Heart left ventricle (tissue), 16 donors: Measurements from ENCODE around the gene WNT3A. TPM values are rescaled to one million over a fixed set of nuclear protein-coding genes. Genes with fewer than 3 reads are reported as not detected.
A peak's percentile ranks its signal among the peaks of the same experiment; 100 is the strongest.

ENCODE experiments used
- ATAC-seq, 4 donors: fragments of 200-7000 bp; cut with Tn5 transposase; one replicate each; pipeline ENCODE4 v1.9.1; 2020 to 2022; ENCODE audit warnings: moderate library complexity in 4 of 4, mild to moderate bottlenecking in 3 of 4, moderate number of reproducible peaks in 1 of 4
- DNase-seq, 5 donors: peaks; one replicate each; pipeline ENCODE4 v3.0.0-alpha.2; 2020
- H3K27ac ChIP-seq, 12 donors: fragments of 200-600 bp; sonication (generic) in 4 of 12; one replicate each; pipeline versions ENCODE4 v1.5.0 to v1.8.0; 2016 to 2022; ENCODE audit warnings: mild to moderate bottlenecking in 2 of 12
- H3K27me3 ChIP-seq, 9 donors: fragments of 200-600 bp; sonication (generic) in 2 of 9; one replicate each; pipeline versions ENCODE4 v1.5.1 to v1.8.0; 2016 to 2022; ENCODE audit warnings: mild to moderate bottlenecking in 3 of 9
- H3K36me3 ChIP-seq, 9 donors: fragments of 200-600 bp; sonication (generic) in 2 of 9; one replicate each; pipeline versions ENCODE4 v1.5.0 to v1.8.0; 2018 to 2022; ENCODE audit warnings: mild to moderate bottlenecking in 2 of 9
- H3K4me1 ChIP-seq, 12 donors: fragments of 200-600 bp; sonication (generic) in 4 of 12; one replicate each; pipeline versions ENCODE4 v1.5.0 to v1.8.0; 2016 to 2022; ENCODE audit warnings: mild to moderate bottlenecking in 3 of 12
- H3K4me3 ChIP-seq, 12 donors: fragments of 200-600 bp; sonication (generic) in 4 of 12; one replicate each; pipeline versions ENCODE4 v1.5.0 to v1.8.0; 2017 to 2022; ENCODE audit warnings: mild to moderate bottlenecking in 9 of 12, moderate library complexity in 4 of 12
- H3K9me3 ChIP-seq, 12 donors: fragments of 200-600 bp; sonication (generic) in 4 of 12; one replicate each; pipeline versions ENCODE4 v1.5.0 to v1.8.0; 2016 to 2022; ENCODE audit warnings: mild to moderate bottlenecking in 1 of 12
- CTCF ChIP-seq, 12 donors: fragments of 200-600 bp; sonication (generic) in 4 of 12; IDR thresholded peaks; one replicate each; pipeline versions ENCODE4 v1.5.0 to v1.8.0; 2018 to 2022; ENCODE audit warnings: antibody characterized with exemption in 12 of 12, mild to moderate bottlenecking in 5 of 12
- POLR2A ChIP-seq, 2 donors: fragments of 450-650 bp; IDR thresholded peaks; one replicate each; pipeline ENCODE4 v1.6.1; 2017; ENCODE audit warnings: antibody characterized with exemption in 2 of 2, mild to moderate bottlenecking in 2 of 2, moderate library complexity in 2 of 2
- WGBS, 4 donors: extraction: QIAGEN DNeasy Blood & Tissue Kit in 2 of 4; methylation state at CpG; one replicate each; pipeline versions ENCODE4 v1.1.5 to v1.1.7; 2013 to 2018; 5-methylcytosine and 5-hydroxymethylcytosine counted together
- intact Hi-C, 10 donors: fragments of 100-400 bp; cut with DNase I; formaldehyde crosslinking; loops; one replicate each; pipeline versions ENCODE4 v1.11.1 to v1.14.2; 2022
- microRNA-seq, 4 donors: library from miRNA; unstranded; fragments of <30 nt; microRNA quantifications; one replicate each; pipeline versions ENCODE4 to v1.2.0, GENCODE V29; 2017 to 2020
- polyA plus RNA-seq, 2 donors: library from polyadenylated mRNA; stranded (reverse); fragments of 200-250 nt; gene quantifications; one replicate each; pipeline ENCODE4 v1.2.3, GENCODE V29; 2013
- total RNA-seq, 9 donors: library from RNA; depleted of rRNA in 2 of 9; stranded (reverse); fragments of >200 nt in 2 of 9; fragmentation: NEBNext Ultra II Directional in 3 of 9; extraction: Animal tissue kit (Norgen Biotek cat#: 25700) in 3 of 9; gene quantifications; one replicate each; pipeline versions ENCODE4 v1.1.0 to v1.2.4, GENCODE V29; 2016 to 2023
- donor health status: ischemic (EF 13 %, LVEDD 7.1; RV severe dilation, severe dysfunction).
- donor health status: healthy with polysubstance abuse.
- donor health status: DM: no; HTN: yes; CAD: no.
- donor health status: DM: no; HTN: no; CAD: no.
- donor health status: ischemic (EF 25% LVEDD 6.9; RV normal size, moderate dysfunction).
- donor health status: ischemic (EF 25% LVEDD 5.7; RV mildly dilated, moderate dysfunction).
- donor health status: healthy.
- donor health status: DM: yes; HTN: yes; CAD: no.
- donor health status: ischemic (EF 35%, LVEDD 5.7; RV mildly dilated, moderate dysfunction).
- donor health status: nonischemic (EF 11% LVEDD 7.7; RV severe dilation, severe dysfunction).
- donor health status: DM: yes; HTN: yes; CAD: no.
- donor health status: PGD.
- donor health status: ischemic (EF 29% LVEDD 5.4; RV normal size, mild dysfunction).
- donor health status: nonischemic (EF 23%, LVEDD 6.1; RV moderate dilation, normal function).

WNT3A gene
- total and polyA plus RNA-seq, 11 donors = not detected

GRCh38 chr1:228109073-228109961 lies 102.5 kb downstream of the WNT3A start, which contains the start of gene MRPL55:
TSS of gene MRPL55 (minus strand) at chr1:228109299. CDS start at chr1:228108260, 1,039 bp downstream.
- 1% methylated on average over 52 to 66 of the region's 66 CpGs for WGBS, 4 donors
- Histone ChIP-seq H3K4me3 (peak within 1 kb of the TSS; percentile 65 to 99 (median 92)), H3K27me3 (no peaks in the 10 kb centered on the region), H3K36me3 (peaks cover 0 to 26% (median 21%) of the 10 kb centered on the region in 9 donors), H3K4me1 (peaks cover 5 to 31% (median 20%) of the 10 kb centered on the region in 12 donors), H3K27ac (peak within 1 kb of the TSS; percentile 53 to 95 (median 88)), H3K9me3 (no peaks in the 10 kb centered on the region)
- intact Hi-C loops = loop anchor here in 5 of 10 donors (1.0 to 5.0 kb wide), 4 partner anchors 27 to 58 kb away; partner anchors contain the start of genes ARF1 (in 3 of the 5), GUK1 (in 1 of the 5) and IBA57 (in 1 of the 5)
- ATAC-seq (peak; percentile 94 to 98 (median 95)), DNase-seq (peak; percentile 96 to 98 (median 97))
- peak; percentile 48 to 82 for TF ChIP-seq POLR2A (IDR thresholded peaks at IDR 0.05)
- TF ChIP-seq CTCF (IDR thresholded peaks at IDR 0.05) = peak in 5 of 12 donors; percentile 4 to 38 (median 22)

- no peaks in the 10 kb centered on the region for H3K27me3 ChIP-seq
- H3K36me3 ChIP-seq = peaks cover 0 to 26% (median 21%) of the 10 kb centered on the region in 9 donors
- H3K4me1 ChIP-seq = peaks cover 5 to 24% (median 16%) of the 10 kb centered on the region in 12 donors
- no peak for DNase-seq
- no peak for ATAC-seq
- H3K27ac ChIP-seq = peak overlapping the region in 8 of 12 donors; percentile 80 to 95 (median 88)
- 40 to 53% (median 42%) methylated on average over 15 of the region's 15 CpGs for WGBS, 4 donors
- intact Hi-C loops = loop anchor here in 5 of 10 donors (1.0 to 5.0 kb wide), 4 partner anchors 27 to 57 kb away; partner anchors contain the start of genes ARF1 (in 3 of the 5), GUK1 (in 1 of the 5) and IBA57 (in 1 of the 5)
- H3K4me3 ChIP-seq = peak overlapping the region; percentile 65 to 99 (median 92)
- H3K9me3 ChIP-seq = no peaks in the 10 kb centered on the region
- TF ChIP-seq CTCF (IDR thresholded peaks at IDR 0.05) = no peak
- no peak for TF ChIP-seq POLR2A (IDR thresholded peaks at IDR 0.05)
Measured at GRCh38 chr1:228109962-228110488, 103.2 kb downstream of the WNT3A start.

GRCh38 chr1:228110556-228110955 lies 103.8 kb downstream of the WNT3A start:
- TF ChIP-seq POLR2A (IDR thresholded peaks at IDR 0.05) (no peak), CTCF (IDR thresholded peaks at IDR 0.05) (no peak)
- ATAC-seq (no peak), DNase-seq (no peak)
- H3K27me3 ChIP-seq = no peaks in the 10 kb centered on the region
- peak overlapping the region in 1 of 12 donors; percentile 95 for H3K27ac ChIP-seq
- no peaks in the 10 kb centered on the region for H3K9me3 ChIP-seq
- H3K4me1 ChIP-seq = peaks cover 5 to 24% (median 16%) of the 10 kb centered on the region in 12 donors
- intact Hi-C loops = no loop called here
- H3K36me3 ChIP-seq = peaks cover 0 to 25% (median 21%) of the 10 kb centered on the region in 9 donors
- peak overlapping the region in 2 of 12 donors; percentile 65 to 82 for H3K4me3 ChIP-seq
- 79 to 90% (median 86%) methylated on average over 7 of the region's 7 CpGs for whole genome bisulfite sequencing, 4 donors

Small RNA genes lying within 50 kb of the gene (microRNA-seq; reads per million reads assigned to microRNA genes)
- gene MIR3620 = 0.60 to 3.9 (median 2.7) reads per million in 4 donors

Other genes with a start within 250 kb of the WNT3A start
- gene PRSS38, start 191.3 kb upstream of the WNT3A start, total RNA-seq = not detected
- not detected for gene PRSS38, start 191.3 kb upstream of the WNT3A start, polyA plus RNA-seq
- 10 to 100 TPM in 4 of 9 donors, 1 to 10 TPM in 4, under 1 TPM in 1; 0.54 to 29.8 (median 2.5) TPM for gene WNT9A, start 59.1 kb upstream of the WNT3A start, total RNA-seq
- 1 to 10 TPM in 1 of 2 donors, under 1 TPM in 1; 0.54 to 1.3 TPM for gene WNT9A, start 59.1 kb upstream of the WNT3A start, polyA plus RNA-seq
- gene ARF1, start 75.7 kb downstream of the WNT3A start, total RNA-seq = 100 to 1,000 TPM; 271 to 451 (median 310) TPM
- 100 to 1,000 TPM; 217 to 580 TPM for gene ARF1, start 75.7 kb downstream of the WNT3A start, polyA plus RNA-seq
- gene C1orf35, start 96.3 kb downstream of the WNT3A start, total RNA-seq = 1 to 10 TPM; 6.2 to 8.4 (median 7.2) TPM
- 1 to 10 TPM; 9.8 TPM for gene C1orf35, start 96.3 kb downstream of the WNT3A start, polyA plus RNA-seq
- 100 to 1,000 TPM in 2 of 9 donors, 10 to 100 TPM in 7; 35.5 to 125 (median 51.2) TPM for gene MRPL55, start 102.3 kb downstream of the WNT3A start, total RNA-seq
- 100 to 1,000 TPM in 1 of 2 donors, 10 to 100 TPM in 1; 81.5 to 141 TPM for gene MRPL55, start 102.3 kb downstream of the WNT3A start, polyA plus RNA-seq
- gene GUK1, start 133.3 kb downstream of the WNT3A start, total RNA-seq = 100 to 1,000 TPM; 142 to 290 (median 169) TPM
- 100 to 1,000 TPM; 231 to 358 TPM for gene GUK1, start 133.3 kb downstream of the WNT3A start, polyA plus RNA-seq
- 1 to 10 TPM in 3 of 9 donors, under 1 TPM in 6; 0.40 to 3.8 (median 0.88) TPM for gene GJC2, start 142.9 kb downstream of the WNT3A start, total RNA-seq
- gene GJC2, start 142.9 kb downstream of the WNT3A start, polyA plus RNA-seq = under 1 TPM; 0.61 to 0.78 TPM
- gene IBA57, start 158.8 kb downstream of the WNT3A start, total RNA-seq = 10 to 100 TPM in 7 of 9 donors, 1 to 10 TPM in 2; 8.7 to 18.6 (median 12.3) TPM
- gene IBA57, start 158.8 kb downstream of the WNT3A start, polyA plus RNA-seq = 10 to 100 TPM in 1 of 2 donors, 1 to 10 TPM in 1; 4.8 to 11.3 TPM
- gene OBSCN, start 201.0 kb downstream of the WNT3A start, total RNA-seq = 100 to 1,000 TPM; 238 to 460 (median 354) TPM
- 100 to 1,000 TPM; 155 to 524 TPM for gene OBSCN, start 201.0 kb downstream of the WNT3A start, polyA plus RNA-seq